HG03342 (cell line): ENCODE results near the gene SAMD8.

Source experiments
- ATAC-seq: cut with Tn5 transposase; IDR thresholded peaks from one replicate; pipeline ENCODE4 v1.9.1; 2021; ENCODE audit warnings: mild to moderate bottlenecking, moderate library complexity; ENCODE audit not compliant: unreplicated experiment

SAMD8 gene

GRCh38 chr10:75111365-75111906 lies at the start of gene SAMD8:
Gene SAMD8 (plus strand): TSS chr10:75111656. CDS start chr10:75150529, 38,873 bp downstream.
- ATAC-seq = peak; percentile 77

- ATAC-seq = no peak
Measured at GRCh38 chr10:75061709-75062505, 49.5 kb upstream of the SAMD8 start.

- no peak for ATAC-seq
Measured at GRCh38 chr10:75062506-75063299, 48.8 kb upstream of the SAMD8 start.

GRCh38 chr10:75063461-75064230 lies 47.8 kb upstream of the SAMD8 start:
- ATAC-seq = no peak

- no peak for ATAC-seq
Measured at GRCh38 chr10:75065076-75065475, 46.4 kb upstream of the SAMD8 start.

GRCh38 chr10:75066271-75066670 lies 45.2 kb upstream of the SAMD8 start:
- no peak for ATAC-seq

GRCh38 chr10:75067272-75067671 lies 44.2 kb upstream of the SAMD8 start:
- ATAC-seq = no peak

- no peak for ATAC-seq
Measured at GRCh38 chr10:75068523-75068922, 42.9 kb upstream of the SAMD8 start.

- ATAC-seq = no peak
Measured at GRCh38 chr10:75070476-75070875, 41.0 kb upstream of the SAMD8 start.

- ATAC-seq = no peak
Measured at GRCh38 chr10:75070961-75071428, 40.5 kb upstream of the SAMD8 start.

GRCh38 chr10:75071756-75072155 lies 39.7 kb upstream of the SAMD8 start:
- ATAC-seq = no peak

GRCh38 chr10:75072727-75073126 lies 38.7 kb upstream of the SAMD8 start:
- no peak for ATAC-seq

- no peak for ATAC-seq
Measured at GRCh38 chr10:75073442-75073841, 38.0 kb upstream of the SAMD8 start.

- ATAC-seq = no peak
Measured at GRCh38 chr10:75074711-75075445, 36.6 kb upstream of the SAMD8 start.

GRCh38 chr10:75076348-75076747 lies 35.1 kb upstream of the SAMD8 start:
- no peak for ATAC-seq

GRCh38 chr10:75079436-75080083 lies 31.9 kb upstream of the SAMD8 start:
- no peak for ATAC-seq

GRCh38 chr10:75080554-75080953 lies 30.9 kb upstream of the SAMD8 start:
- no peak for ATAC-seq

- no peak for ATAC-seq
Measured at GRCh38 chr10:75081379-75081778, 30.1 kb upstream of the SAMD8 start.

GRCh38 chr10:75083972-75084833 lies 27.3 kb upstream of the SAMD8 start:
- ATAC-seq = no peak
